NCI-H345 treated with DMSO at 0.1 percent for 48 hours (cell line): ENCODE data around the gene DIAPH1.

ENCODE experiments used
- DNase-seq: peaks from one replicate; lab custom pipeline; 2025; ENCODE audit not compliant: unreplicated experiment; lab: John Stamatoyannopoulos, UW

Gene DIAPH1

GRCh38 chr5:141522301-141522700 is 96.5 kb downstream of the DIAPH1 start:
- DNase-seq, result no peak

GRCh38 chr5:141521244-141521781 is 97.5 kb downstream of the DIAPH1 start:
- no peak for DNase-seq

- no peak for DNase-seq
Measured at GRCh38 chr5:141519605-141520565, 98.9 kb downstream of the DIAPH1 start.

- no peak for DNase-seq
Measured at GRCh38 chr5:141518618-141519015, 100.2 kb downstream of the DIAPH1 start.

GRCh38 chr5:141517880-141518617 is 100.8 kb downstream of the DIAPH1 start:
- DNase-seq, result no peak

- DNase-seq, result no peak
Measured at GRCh38 chr5:141517312-141517711, 101.5 kb downstream of the DIAPH1 start.

GRCh38 chr5:141516672-141517025 is 102.2 kb downstream of the DIAPH1 start:
- no peak for DNase-seq

- no peak for DNase-seq
Measured at GRCh38 chr5:141515946-141516671, 102.7 kb downstream of the DIAPH1 start.

GRCh38 chr5:141515141-141515540 is 103.7 kb downstream of the DIAPH1 start:
- DNase-seq, result no peak

- DNase-seq, result no peak
Measured at GRCh38 chr5:141514330-141515133, 104.3 kb downstream of the DIAPH1 start.

GRCh38 chr5:141513627-141514329 is 105.0 kb downstream of the DIAPH1 start:
- no peak for DNase-seq

- DNase-seq, result no peak
Measured at GRCh38 chr5:141512911-141513626, 105.7 kb downstream of the DIAPH1 start.

- no peak for DNase-seq
Measured at GRCh38 chr5:141512390-141512910, 106.3 kb downstream of the DIAPH1 start.

- DNase-seq, result no peak
Measured at GRCh38 chr5:141511771-141512325, 107.0 kb downstream of the DIAPH1 start.

- no peak for DNase-seq
Measured at GRCh38 chr5:141510850-141511601, 107.8 kb downstream of the DIAPH1 start.

GRCh38 chr5:141510160-141510559 is 108.6 kb downstream of the DIAPH1 start:
- DNase-seq, result no peak

- DNase-seq, result no peak
Measured at GRCh38 chr5:141508798-141509611, 109.8 kb downstream of the DIAPH1 start.
